HepG2 (cell line): ENCODE measurements around the gene DPF1. TPM values are rescaled to one million over a fixed set of nuclear protein-coding genes. Genes with fewer than 3 reads are reported as not detected.

ENCODE experiments used
- ADNP ChIP-seq: sonication (generic); formaldehyde crosslinking; IDR thresholded peaks from 2 replicates; pipeline ENCODE4 v1.4.0; 2020; ENCODE audit warnings: missing genetic modification reagents
- DNMT1 ChIP-seq: sonication (generic); formaldehyde crosslinking; IDR thresholded peaks from 2 replicates; pipeline ENCODE4 v1.5.1; 2020; ENCODE audit warnings: mild to moderate bottlenecking, missing genetic modification reagents
- FOXK1 ChIP-seq: sonication (generic); formaldehyde crosslinking; IDR thresholded peaks from 2 replicates; pipeline ENCODE4 v1.4.0; 2020; ENCODE audit warnings: low read depth, missing genetic modification reagents, borderline replicate concordance
- HDAC1 ChIP-seq: sonication (generic); formaldehyde crosslinking; IDR thresholded peaks from 2 replicates; pipeline ENCODE4 v1.5.1; 2020; ENCODE audit warnings: mild to moderate bottlenecking, missing genetic modification reagents
- NCOA5 ChIP-seq: sonication (generic); formaldehyde crosslinking; IDR thresholded peaks from 2 replicates; pipeline ENCODE4 v1.4.0; 2020; ENCODE audit warnings: missing genetic modification reagents
- PHF5A ChIP-seq: IDR thresholded peaks from one replicate; pipeline ENCODE4 v1.6.1; 2018; ENCODE audit warnings: low read depth, missing genetic modification reagents; ENCODE audit not compliant: unreplicated experiment
- RBM22 ChIP-seq: fragments of 200-400 bp; formaldehyde crosslinking; optimal IDR thresholded peaks from 2 replicates; pipeline ENCODE3; 2017; ENCODE audit warnings: mild to moderate bottlenecking, low read length, moderate library complexity
- SATB2 ChIP-seq: sonication (generic); formaldehyde crosslinking; IDR thresholded peaks from 2 replicates; pipeline ENCODE4 v1.5.0; 2020; ENCODE audit warnings: missing genetic modification reagents
- SOX5 ChIP-seq: IDR thresholded peaks from 2 replicates; pipeline ENCODE4 v1.6.1; 2016; ENCODE audit warnings: borderline replicate concordance
- ZEB1 ChIP-seq: IDR thresholded peaks from 2 replicates; pipeline ENCODE4 v1.6.1; 2012; ENCODE audit warnings: mild to moderate bottlenecking, low read depth, inconsistent platforms; ENCODE audit not compliant: insufficient replicate concordance
- ZKSCAN1 ChIP-seq: fragments of 150-350 bp; IDR thresholded peaks from 2 replicates; pipeline ENCODE4 v1.6.1; 2014; ENCODE audit warnings: low read length
- ZNF138 ChIP-seq: sonication (generic); formaldehyde crosslinking; IDR thresholded peaks from 2 replicates; pipeline ENCODE4 v1.5.0; 2020; ENCODE audit warnings: mild to moderate bottlenecking, low read depth, missing genetic modification reagents
- ZNF34 ChIP-seq: sonication (generic); formaldehyde crosslinking; IDR thresholded peaks from 2 replicates; pipeline ENCODE4 v1.4.0; 2020; ENCODE audit warnings: mild to moderate bottlenecking, missing genetic modification reagents, borderline replicate concordance
- ZNF431 ChIP-seq: sonication (generic); formaldehyde crosslinking; IDR thresholded peaks from 2 replicates; pipeline ENCODE4 v1.9.0; 2022; ENCODE audit warnings: missing genetic modification reagents, low read depth, mild to moderate bottlenecking, borderline replicate concordance
- ZNF550 ChIP-seq: sonication (generic); formaldehyde crosslinking; IDR thresholded peaks from 2 replicates; pipeline ENCODE4 v1.4.0; 2020; ENCODE audit warnings: mild to moderate bottlenecking, missing genetic modification reagents, borderline replicate concordance
- ZNF552 ChIP-seq: sonication (generic); formaldehyde crosslinking; IDR thresholded peaks from 2 replicates; pipeline ENCODE4 v1.9.0; 2022; ENCODE audit warnings: missing genetic modification reagents, mild to moderate bottlenecking, borderline replicate concordance
- ZNF607 ChIP-seq: sonication (generic); formaldehyde crosslinking; IDR thresholded peaks from 2 replicates; pipeline ENCODE4 v1.5.1; 2020; ENCODE audit warnings: missing genetic modification reagents, mild to moderate bottlenecking, borderline replicate concordance
- ZNF883 ChIP-seq: sonication (generic); formaldehyde crosslinking; IDR thresholded peaks from 2 replicates; pipeline ENCODE4 v1.5.1; 2020; ENCODE audit warnings: mild to moderate bottlenecking, missing genetic modification reagents; ENCODE audit errors: not compliant biosample characterization
- polyA plus RNA-seq, 8 experiments: library from polyadenylated mRNA; depleted of rRNA in 3 of 8; stranded (reverse) in 7 of 8; unstranded in 1 of 8; fragments of >200 nt; fragmentation: Illumina TruSeq in 4 of 8; extraction: Trizol in 4 of 8; gene quantifications; 2 replicates each; pipeline versions ENCODE4 v1.2.1 to v1.2.3, GENCODE V29; 2011 to 2016; ENCODE audit warnings: low read depth in 4 of 8, missing spikeins in 1 of 8, mixed read lengths in 1 of 8; ENCODE audit not compliant: insufficient read depth in 1 of 8
- total RNA-seq, 5 experiments: library from RNA; depleted of rRNA; stranded (reverse); fragments of >200 nt; fragmentation: Illumina TruSeq; extraction: Trizol; gene quantifications; 2 replicates each; pipeline ENCODE4 v1.2.3, GENCODE V29; 2016; ENCODE audit warnings: low read depth in 1 of 5
- TF ChIP-seq, protein P1 (sequence below): fragments of 450-650 bp; IDR thresholded peaks from 2 replicates; pipeline ENCODE4 v1.6.1; 2017
- TF ChIP-seq, protein P2 (sequence below): sonication (generic); formaldehyde crosslinking; conservative IDR thresholded peaks from 2 replicates; pipeline ENCODE4 v1.4.0; 2020; ENCODE audit warnings: mild to moderate bottlenecking, missing genetic modification reagents, moderate library complexity
- TF ChIP-seq, protein P3 (sequence below): sonication (generic); formaldehyde crosslinking; IDR thresholded peaks from 2 replicates; pipeline ENCODE4 v1.8.1; 2022; ENCODE audit warnings: low read depth, mild to moderate bottlenecking, missing genetic modification reagents
- TF ChIP-seq, protein P4 (sequence below): sonication (generic); formaldehyde crosslinking; IDR thresholded peaks from 2 replicates; pipeline ENCODE4 v1.4.0; 2020; ENCODE audit warnings: missing genetic modification reagents

The DPF1 gene
- total and polyA plus RNA-seq, 2 of the 13 experiments (the other 11 are each of a cell fraction or from before 2014, with no cell fraction given): 1.0 to 3.2 TPM

DNA sequence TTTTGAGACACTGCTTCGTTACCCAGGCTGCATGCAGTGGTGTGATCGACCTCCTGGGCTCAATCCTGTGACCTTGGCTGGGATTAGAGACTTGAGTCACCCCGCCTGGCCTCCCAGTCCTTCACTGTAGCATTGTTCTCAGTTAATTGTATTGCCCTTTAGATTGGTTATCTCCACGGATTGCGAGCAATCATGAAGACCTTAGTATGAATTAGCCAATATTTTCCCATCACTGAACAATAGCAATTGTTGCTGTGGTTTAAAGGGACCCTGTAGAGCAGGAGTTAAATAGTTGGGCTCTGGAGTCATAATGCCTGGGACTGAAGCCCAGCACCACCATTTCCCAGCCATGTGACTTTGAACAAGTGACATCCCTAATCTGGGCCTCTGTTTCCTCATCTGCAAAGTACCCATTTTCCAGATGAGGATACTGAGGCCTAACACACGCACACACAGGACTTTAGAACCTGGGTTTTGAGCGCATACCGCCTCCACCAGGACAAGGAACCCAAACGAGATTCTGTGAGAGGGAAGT, 23.8 kb upstream of the DPF1 start (continued):
- TF ChIP-seq, protein P1, sequence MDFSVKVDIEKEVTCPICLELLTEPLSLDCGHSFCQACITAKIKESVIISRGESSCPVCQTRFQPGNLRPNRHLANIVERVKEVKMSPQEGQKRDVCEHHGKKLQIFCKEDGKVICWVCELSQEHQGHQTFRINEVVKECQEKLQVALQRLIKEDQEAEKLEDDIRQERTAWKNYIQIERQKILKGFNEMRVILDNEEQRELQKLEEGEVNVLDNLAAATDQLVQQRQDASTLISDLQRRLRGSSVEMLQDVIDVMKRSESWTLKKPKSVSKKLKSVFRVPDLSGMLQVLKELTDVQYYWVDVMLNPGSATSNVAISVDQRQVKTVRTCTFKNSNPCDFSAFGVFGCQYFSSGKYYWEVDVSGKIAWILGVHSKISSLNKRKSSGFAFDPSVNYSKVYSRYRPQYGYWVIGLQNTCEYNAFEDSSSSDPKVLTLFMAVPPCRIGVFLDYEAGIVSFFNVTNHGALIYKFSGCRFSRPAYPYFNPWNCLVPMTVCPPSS: no peak
- TF ChIP-seq ZNF883 (CRISPR knock-in tag) (no peak), ZNF552 (CRISPR knock-in tag) (no peak), ZNF138 (no peak), NCOA5 (CRISPR knock-in tag) (no peak), SATB2 (CRISPR knock-in tag) (no peak), ZEB1 (no peak), ZNF431 (no peak), ZNF34 (no peak), FOXK1 (CRISPR knock-in tag) (no peak), ZKSCAN1 (no peak), ADNP (CRISPR knock-in tag) (peak; percentile 73; the same call in 1 of the 2 replicates), SOX5 (CRISPR knock-in tag) (peak; percentile 93), DNMT1 (CRISPR knock-in tag) (no peak), ZNF607 (CRISPR knock-in tag) (no peak), HDAC1 (CRISPR knock-in tag) (no peak; the same call in 1 of the 2 replicates), RBM22 (no peak), PHF5A (CRISPR knock-in tag) (no peak), ZNF550 (CRISPR knock-in tag) (no peak)
- TF ChIP-seq, protein P2, sequence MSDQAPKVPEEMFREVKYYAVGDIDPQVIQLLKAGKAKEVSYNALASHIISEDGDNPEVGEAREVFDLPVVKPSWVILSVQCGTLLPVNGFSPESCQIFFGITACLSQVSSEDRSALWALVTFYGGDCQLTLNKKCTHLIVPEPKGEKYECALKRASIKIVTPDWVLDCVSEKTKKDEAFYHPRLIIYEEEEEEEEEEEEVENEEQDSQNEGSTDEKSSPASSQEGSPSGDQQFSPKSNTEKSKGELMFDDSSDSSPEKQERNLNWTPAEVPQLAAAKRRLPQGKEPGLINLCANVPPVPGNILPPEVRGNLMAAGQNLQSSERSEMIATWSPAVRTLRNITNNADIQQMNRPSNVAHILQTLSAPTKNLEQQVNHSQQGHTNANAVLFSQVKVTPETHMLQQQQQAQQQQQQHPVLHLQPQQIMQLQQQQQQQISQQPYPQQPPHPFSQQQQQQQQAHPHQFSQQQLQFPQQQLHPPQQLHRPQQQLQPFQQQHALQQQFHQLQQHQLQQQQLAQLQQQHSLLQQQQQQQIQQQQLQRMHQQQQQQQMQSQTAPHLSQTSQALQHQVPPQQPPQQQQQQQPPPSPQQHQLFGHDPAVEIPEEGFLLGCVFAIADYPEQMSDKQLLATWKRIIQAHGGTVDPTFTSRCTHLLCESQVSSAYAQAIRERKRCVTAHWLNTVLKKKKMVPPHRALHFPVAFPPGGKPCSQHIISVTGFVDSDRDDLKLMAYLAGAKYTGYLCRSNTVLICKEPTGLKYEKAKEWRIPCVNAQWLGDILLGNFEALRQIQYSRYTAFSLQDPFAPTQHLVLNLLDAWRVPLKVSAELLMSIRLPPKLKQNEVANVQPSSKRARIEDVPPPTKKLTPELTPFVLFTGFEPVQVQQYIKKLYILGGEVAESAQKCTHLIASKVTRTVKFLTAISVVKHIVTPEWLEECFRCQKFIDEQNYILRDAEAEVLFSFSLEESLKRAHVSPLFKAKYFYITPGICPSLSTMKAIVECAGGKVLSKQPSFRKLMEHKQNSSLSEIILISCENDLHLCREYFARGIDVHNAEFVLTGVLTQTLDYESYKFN (CRISPR knock-in tag): no peak
- TF ChIP-seq, protein P3, sequence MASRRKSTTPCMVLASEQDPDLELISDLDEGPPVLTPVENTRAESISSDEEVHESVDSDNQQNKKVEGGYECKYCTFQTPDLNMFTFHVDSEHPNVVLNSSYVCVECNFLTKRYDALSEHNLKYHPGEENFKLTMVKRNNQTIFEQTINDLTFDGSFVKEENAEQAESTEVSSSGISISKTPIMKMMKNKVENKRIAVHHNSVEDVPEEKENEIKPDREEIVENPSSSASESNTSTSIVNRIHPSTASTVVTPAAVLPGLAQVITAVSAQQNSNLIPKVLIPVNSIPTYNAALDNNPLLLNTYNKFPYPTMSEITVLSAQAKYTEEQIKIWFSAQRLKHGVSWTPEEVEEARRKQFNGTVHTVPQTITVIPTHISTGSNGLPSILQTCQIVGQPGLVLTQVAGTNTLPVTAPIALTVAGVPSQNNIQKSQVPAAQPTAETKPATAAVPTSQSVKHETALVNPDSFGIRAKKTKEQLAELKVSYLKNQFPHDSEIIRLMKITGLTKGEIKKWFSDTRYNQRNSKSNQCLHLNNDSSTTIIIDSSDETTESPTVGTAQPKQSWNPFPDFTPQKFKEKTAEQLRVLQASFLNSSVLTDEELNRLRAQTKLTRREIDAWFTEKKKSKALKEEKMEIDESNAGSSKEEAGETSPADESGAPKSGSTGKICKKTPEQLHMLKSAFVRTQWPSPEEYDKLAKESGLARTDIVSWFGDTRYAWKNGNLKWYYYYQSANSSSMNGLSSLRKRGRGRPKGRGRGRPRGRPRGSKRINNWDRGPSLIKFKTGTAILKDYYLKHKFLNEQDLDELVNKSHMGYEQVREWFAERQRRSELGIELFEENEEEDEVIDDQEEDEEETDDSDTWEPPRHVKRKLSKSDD (CRISPR knock-in tag): no peak
- TF ChIP-seq, protein P4, sequence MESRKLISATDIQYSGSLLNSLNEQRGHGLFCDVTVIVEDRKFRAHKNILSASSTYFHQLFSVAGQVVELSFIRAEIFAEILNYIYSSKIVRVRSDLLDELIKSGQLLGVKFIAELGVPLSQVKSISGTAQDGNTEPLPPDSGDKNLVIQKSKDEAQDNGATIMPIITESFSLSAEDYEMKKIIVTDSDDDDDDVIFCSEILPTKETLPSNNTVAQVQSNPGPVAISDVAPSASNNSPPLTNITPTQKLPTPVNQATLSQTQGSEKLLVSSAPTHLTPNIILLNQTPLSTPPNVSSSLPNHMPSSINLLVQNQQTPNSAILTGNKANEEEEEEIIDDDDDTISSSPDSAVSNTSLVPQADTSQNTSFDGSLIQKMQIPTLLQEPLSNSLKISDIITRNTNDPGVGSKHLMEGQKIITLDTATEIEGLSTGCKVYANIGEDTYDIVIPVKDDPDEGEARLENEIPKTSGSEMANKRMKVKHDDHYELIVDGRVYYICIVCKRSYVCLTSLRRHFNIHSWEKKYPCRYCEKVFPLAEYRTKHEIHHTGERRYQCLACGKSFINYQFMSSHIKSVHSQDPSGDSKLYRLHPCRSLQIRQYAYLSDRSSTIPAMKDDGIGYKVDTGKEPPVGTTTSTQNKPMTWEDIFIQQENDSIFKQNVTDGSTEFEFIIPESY (CRISPR knock-in tag): peak; percentile 66; the same call in 1 of the 2 replicates
